H1 (cell line): ENCODE data around the gene SF3B3. TPM values are rescaled to one million over a fixed set of nuclear protein-coding genes. Genes with fewer than 3 reads are reported as not detected.

Experiments used
- CBX5 ChIP-seq: fragments of 300-800, 300-1000 bp; sonication (generic); IDR thresholded peaks from 2 replicates; pipeline ENCODE4 v1.7.1; 2016; ENCODE audit warnings: antibody characterized with exemption, low read length, low read depth
- GTF2F1 ChIP-seq: IDR thresholded peaks from 2 replicates; pipeline ENCODE4 v1.6.1; 2012; ENCODE audit warnings: low read depth, low read length, improper control_type of control experiment, borderline replicate concordance
- HDAC6 ChIP-seq: IDR thresholded peaks from one replicate; pipeline ENCODE4 v1.7.1; 2012; ENCODE audit warnings: low read depth, mild to moderate bottlenecking, inconsistent platforms, low read length, moderate library complexity
- JUND ChIP-seq: IDR thresholded peaks from 2 replicates; pipeline ENCODE4 v1.6.1; 2011; ENCODE audit warnings: mild to moderate bottlenecking, improper control_type of control experiment, low read length
- MAFK ChIP-seq: IDR thresholded peaks from 2 replicates; pipeline ENCODE4 v1.6.1; 2012; ENCODE audit warnings: low read depth, mild to moderate bottlenecking, improper control_type of control experiment, low read length
- POLR2AphosphoS5 ChIP-seq: IDR thresholded peaks from 2 replicates; pipeline ENCODE4 v1.6.1; 2011; ENCODE audit warnings: low read depth, low read length
- RXRA ChIP-seq: IDR thresholded peaks from 2 replicates; pipeline ENCODE4 v1.6.1; 2011; ENCODE audit warnings: low read depth, mild to moderate bottlenecking, low read length, moderate library complexity; ENCODE audit not compliant: insufficient read depth
- TBP ChIP-seq: IDR thresholded peaks from 2 replicates; pipeline ENCODE4 v1.6.1; 2011; ENCODE audit warnings: low read depth, low read length, improper control_type of control experiment
- polyA plus RNA-seq, 7 experiments: library from polyadenylated mRNA; depleted of rRNA in 3 of 7; stranded (reverse) in 5 of 7; unstranded in 2 of 7; fragments of >200 nt in 5 of 7; fragments of 200-250 nt in 2 of 7; gene quantifications; 1 replicate in 5 of 7; 2 replicates in 1 of 7; 4 replicates in 1 of 7; pipeline versions ENCODE4 v1.2.1 to v1.2.3, GENCODE V29; 2011 to 2013; ENCODE audit warnings: missing spikeins in 2 of 7, mixed read lengths in 2 of 7
- total RNA-seq: library from RNA; stranded (reverse); fragmentation: NEBNext Ultra II Directional; extraction: Animal tissue kit (Norgen Biotek cat#: 25700); gene quantifications from 2 replicates; pipeline ENCODE4 v1.2.1, GENCODE V29; 2021
- TF ChIP-seq, protein P1 (sequence below): fragments of 300-600 bp; sonication (generic); IDR thresholded peaks from 2 replicates; pipeline ENCODE4 v1.7.1; 2012; ENCODE audit warnings: low read length, moderate library complexity, mild to moderate bottlenecking, inconsistent platforms; ENCODE audit not compliant: insufficient replicate concordance
- TF ChIP-seq, protein P2 (sequence below): IDR thresholded peaks from 2 replicates; pipeline ENCODE4 v1.6.1; 2012; ENCODE audit warnings: low read length, inconsistent platforms
- TF ChIP-seq, protein P3 (sequence below): IDR thresholded peaks from 2 replicates; pipeline ENCODE4 v1.6.1; 2012; ENCODE audit warnings: inconsistent platforms

SF3B3 gene
- total and polyA plus RNA-seq, 2 of the 8 experiments (the other 6 are each of a cell fraction or from before 2014, with no cell fraction given) = 241 to 521 TPM

DNA sequence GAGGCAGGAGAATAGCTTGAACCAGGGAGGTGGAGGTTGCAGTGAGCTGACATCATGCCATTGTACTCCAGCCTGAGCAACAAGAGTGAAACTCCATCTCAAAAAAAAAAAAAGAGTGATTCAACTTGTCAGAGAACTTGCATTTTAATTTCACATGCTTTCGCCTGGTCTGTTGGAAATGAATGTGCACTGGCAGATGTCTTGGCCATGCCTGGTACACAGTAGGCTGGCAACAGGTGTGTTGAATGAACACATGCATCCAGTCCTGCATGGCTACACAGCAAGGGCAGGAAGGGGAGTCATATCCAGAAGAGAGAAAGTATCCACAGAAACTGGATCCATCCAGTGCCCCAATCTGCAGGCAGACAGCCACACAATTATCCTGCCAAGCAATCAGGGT is 11.8 kb upstream of the SF3B3 start (continued):
- TF ChIP-seq, protein P1, sequence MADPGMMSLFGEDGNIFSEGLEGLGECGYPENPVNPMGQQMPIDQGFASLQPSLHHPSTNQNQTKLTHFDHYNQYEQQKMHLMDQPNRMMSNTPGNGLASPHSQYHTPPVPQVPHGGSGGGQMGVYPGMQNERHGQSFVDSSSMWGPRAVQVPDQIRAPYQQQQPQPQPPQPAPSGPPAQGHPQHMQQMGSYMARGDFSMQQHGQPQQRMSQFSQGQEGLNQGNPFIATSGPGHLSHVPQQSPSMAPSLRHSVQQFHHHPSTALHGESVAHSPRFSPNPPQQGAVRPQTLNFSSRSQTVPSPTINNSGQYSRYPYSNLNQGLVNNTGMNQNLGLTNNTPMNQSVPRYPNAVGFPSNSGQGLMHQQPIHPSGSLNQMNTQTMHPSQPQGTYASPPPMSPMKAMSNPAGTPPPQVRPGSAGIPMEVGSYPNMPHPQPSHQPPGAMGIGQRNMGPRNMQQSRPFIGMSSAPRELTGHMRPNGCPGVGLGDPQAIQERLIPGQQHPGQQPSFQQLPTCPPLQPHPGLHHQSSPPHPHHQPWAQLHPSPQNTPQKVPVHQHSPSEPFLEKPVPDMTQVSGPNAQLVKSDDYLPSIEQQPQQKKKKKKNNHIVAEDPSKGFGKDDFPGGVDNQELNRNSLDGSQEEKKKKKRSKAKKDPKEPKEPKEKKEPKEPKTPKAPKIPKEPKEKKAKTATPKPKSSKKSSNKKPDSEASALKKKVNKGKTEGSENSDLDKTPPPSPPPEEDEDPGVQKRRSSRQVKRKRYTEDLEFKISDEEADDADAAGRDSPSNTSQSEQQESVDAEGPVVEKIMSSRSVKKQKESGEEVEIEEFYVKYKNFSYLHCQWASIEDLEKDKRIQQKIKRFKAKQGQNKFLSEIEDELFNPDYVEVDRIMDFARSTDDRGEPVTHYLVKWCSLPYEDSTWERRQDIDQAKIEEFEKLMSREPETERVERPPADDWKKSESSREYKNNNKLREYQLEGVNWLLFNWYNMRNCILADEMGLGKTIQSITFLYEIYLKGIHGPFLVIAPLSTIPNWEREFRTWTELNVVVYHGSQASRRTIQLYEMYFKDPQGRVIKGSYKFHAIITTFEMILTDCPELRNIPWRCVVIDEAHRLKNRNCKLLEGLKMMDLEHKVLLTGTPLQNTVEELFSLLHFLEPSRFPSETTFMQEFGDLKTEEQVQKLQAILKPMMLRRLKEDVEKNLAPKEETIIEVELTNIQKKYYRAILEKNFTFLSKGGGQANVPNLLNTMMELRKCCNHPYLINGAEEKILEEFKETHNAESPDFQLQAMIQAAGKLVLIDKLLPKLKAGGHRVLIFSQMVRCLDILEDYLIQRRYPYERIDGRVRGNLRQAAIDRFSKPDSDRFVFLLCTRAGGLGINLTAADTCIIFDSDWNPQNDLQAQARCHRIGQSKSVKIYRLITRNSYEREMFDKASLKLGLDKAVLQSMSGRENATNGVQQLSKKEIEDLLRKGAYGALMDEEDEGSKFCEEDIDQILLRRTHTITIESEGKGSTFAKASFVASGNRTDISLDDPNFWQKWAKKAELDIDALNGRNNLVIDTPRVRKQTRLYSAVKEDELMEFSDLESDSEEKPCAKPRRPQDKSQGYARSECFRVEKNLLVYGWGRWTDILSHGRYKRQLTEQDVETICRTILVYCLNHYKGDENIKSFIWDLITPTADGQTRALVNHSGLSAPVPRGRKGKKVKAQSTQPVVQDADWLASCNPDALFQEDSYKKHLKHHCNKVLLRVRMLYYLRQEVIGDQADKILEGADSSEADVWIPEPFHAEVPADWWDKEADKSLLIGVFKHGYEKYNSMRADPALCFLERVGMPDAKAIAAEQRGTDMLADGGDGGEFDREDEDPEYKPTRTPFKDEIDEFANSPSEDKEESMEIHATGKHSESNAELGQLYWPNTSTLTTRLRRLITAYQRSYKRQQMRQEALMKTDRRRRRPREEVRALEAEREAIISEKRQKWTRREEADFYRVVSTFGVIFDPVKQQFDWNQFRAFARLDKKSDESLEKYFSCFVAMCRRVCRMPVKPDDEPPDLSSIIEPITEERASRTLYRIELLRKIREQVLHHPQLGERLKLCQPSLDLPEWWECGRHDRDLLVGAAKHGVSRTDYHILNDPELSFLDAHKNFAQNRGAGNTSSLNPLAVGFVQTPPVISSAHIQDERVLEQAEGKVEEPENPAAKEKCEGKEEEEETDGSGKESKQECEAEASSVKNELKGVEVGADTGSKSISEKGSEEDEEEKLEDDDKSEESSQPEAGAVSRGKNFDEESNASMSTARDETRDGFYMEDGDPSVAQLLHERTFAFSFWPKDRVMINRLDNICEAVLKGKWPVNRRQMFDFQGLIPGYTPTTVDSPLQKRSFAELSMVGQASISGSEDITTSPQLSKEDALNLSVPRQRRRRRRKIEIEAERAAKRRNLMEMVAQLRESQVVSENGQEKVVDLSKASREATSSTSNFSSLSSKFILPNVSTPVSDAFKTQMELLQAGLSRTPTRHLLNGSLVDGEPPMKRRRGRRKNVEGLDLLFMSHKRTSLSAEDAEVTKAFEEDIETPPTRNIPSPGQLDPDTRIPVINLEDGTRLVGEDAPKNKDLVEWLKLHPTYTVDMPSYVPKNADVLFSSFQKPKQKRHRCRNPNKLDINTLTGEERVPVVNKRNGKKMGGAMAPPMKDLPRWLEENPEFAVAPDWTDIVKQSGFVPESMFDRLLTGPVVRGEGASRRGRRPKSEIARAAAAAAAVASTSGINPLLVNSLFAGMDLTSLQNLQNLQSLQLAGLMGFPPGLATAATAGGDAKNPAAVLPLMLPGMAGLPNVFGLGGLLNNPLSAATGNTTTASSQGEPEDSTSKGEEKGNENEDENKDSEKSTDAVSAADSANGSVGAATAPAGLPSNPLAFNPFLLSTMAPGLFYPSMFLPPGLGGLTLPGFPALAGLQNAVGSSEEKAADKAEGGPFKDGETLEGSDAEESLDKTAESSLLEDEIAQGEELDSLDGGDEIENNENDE = no peak
- TF ChIP-seq MAFK (no peak), JUND (no peak), RXRA (no peak), GTF2F1 (no peak), POLR2AphosphoS5 (no peak), TBP (no peak), HDAC6 (no peak), CBX5 (no peak)
- TF ChIP-seq, protein P2, sequence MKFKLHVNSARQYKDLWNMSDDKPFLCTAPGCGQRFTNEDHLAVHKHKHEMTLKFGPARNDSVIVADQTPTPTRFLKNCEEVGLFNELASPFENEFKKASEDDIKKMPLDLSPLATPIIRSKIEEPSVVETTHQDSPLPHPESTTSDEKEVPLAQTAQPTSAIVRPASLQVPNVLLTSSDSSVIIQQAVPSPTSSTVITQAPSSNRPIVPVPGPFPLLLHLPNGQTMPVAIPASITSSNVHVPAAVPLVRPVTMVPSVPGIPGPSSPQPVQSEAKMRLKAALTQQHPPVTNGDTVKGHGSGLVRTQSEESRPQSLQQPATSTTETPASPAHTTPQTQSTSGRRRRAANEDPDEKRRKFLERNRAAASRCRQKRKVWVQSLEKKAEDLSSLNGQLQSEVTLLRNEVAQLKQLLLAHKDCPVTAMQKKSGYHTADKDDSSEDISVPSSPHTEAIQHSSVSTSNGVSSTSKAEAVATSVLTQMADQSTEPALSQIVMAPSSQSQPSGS = no peak
- TF ChIP-seq, protein P3, sequence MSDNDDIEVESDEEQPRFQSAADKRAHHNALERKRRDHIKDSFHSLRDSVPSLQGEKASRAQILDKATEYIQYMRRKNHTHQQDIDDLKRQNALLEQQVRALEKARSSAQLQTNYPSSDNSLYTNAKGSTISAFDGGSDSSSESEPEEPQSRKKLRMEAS = no peak
